Breast epithelium (tissue), 4 donors: ENCODE results near the gene KCTD15. TPM values are rescaled to one million over a fixed set of nuclear protein-coding genes. Genes with fewer than 3 reads are reported as not detected.
A peak's percentile ranks its signal among the peaks of the same experiment; 100 is the strongest.

Source experiments
- DNase-seq, 2 donors: peaks; one replicate each; pipeline ENCODE4 v3.0.0-alpha.2; 2019; ENCODE audit warnings: low spot score in 2 of 2
- H3K27ac ChIP-seq, 2 donors: fragments of 200-600 bp; sonication (generic) in 1 of 2; one replicate each; pipeline ENCODE4 v1.5.1; 2016 to 2019; ENCODE audit warnings: mild to moderate bottlenecking in 1 of 2
- H3K27me3 ChIP-seq, 2 donors: fragments of 200-600 bp; sonication (generic) in 1 of 2; one replicate each; pipeline versions ENCODE4 v1.5.1 to v1.6.0; 2017 to 2019; ENCODE audit warnings: control low read depth in 1 of 2, mild to moderate bottlenecking in 1 of 2
- H3K36me3 ChIP-seq: fragments of 200-600 bp; one replicate; pipeline ENCODE4 v1.5.1; 2019
- H3K4me1 ChIP-seq, 2 donors: fragments of 200-600 bp; sonication (generic); one replicate each; pipeline ENCODE4 v1.5.1; 2016 to 2019; ENCODE audit warnings: control low read depth in 1 of 2
- H3K4me3 ChIP-seq, 3 donors: fragments of 200-600 bp; sonication (generic); 1 replicate in 2 of 3; 2 replicates in 1 of 3; pipeline ENCODE4 v1.5.1; 2016 to 2019; ENCODE audit warnings: mild to moderate bottlenecking in 3 of 3, moderate library complexity in 2 of 3
- H3K9me3 ChIP-seq, 2 donors: fragments of 200-600 bp; sonication (generic) in 1 of 2; one replicate each; pipeline ENCODE4 v1.5.1; 2016 to 2019; ENCODE audit warnings: control low read depth in 1 of 2
- CTCF ChIP-seq, 3 donors: fragments of 450-650 bp; IDR thresholded peaks; one replicate each; pipeline ENCODE4 v1.5.1; 2016 to 2017; ENCODE audit warnings: antibody characterized with exemption in 3 of 3, mild to moderate bottlenecking in 3 of 3, moderate library complexity in 3 of 3
- POLR2A ChIP-seq: fragments of 450-650 bp; IDR thresholded peaks from one replicate; pipeline ENCODE4 v1.6.1; 2016; ENCODE audit warnings: antibody characterized with exemption, mild to moderate bottlenecking, moderate library complexity
- POLR2AphosphoS5 ChIP-seq, 3 donors: sonication (generic); formaldehyde crosslinking; IDR thresholded peaks; one replicate each; pipeline ENCODE4 v1.6.1; 2017; ENCODE audit warnings: antibody characterized with exemption in 3 of 3
- intact Hi-C: fragments of 100-400 bp; cut with DNase I; formaldehyde crosslinking; loops from one replicate; pipeline ENCODE4 v1.15.1; 2023; ENCODE audit warnings: low total_unique reads
- total RNA-seq, 3 donors: library from RNA; depleted of rRNA; stranded (reverse); fragments of >200 nt; gene quantifications; one replicate each; pipeline ENCODE4 v1.1.0, GENCODE V29; 2016

The KCTD15 gene
- total RNA-seq, 3 donors from 2014 or later: 14.6 to 52.4 (median 36.1) TPM

GRCh38 chr19:33804021-33804799 lies 7.5 kb downstream of the KCTD15 start:
- H3K27ac ChIP-seq: peak overlapping the region in 1 of 2 donors; percentile 4
- H3K4me1 ChIP-seq: no peaks in the 10 kb centered on the region
- TF ChIP-seq POLR2AphosphoS5 (IDR thresholded peaks at IDR 0.05) (no peak), POLR2A (no peak), CTCF (IDR thresholded peaks at IDR 0.05) (no peak)
- H3K36me3 ChIP-seq: no peaks in the 10 kb centered on the region
- DNase-seq: peak in 1 of 2 donors; percentile 52
- no peak overlapping the region for H3K4me3 ChIP-seq
- no peaks in the 10 kb centered on the region for H3K9me3 ChIP-seq
- no peaks in the 10 kb centered on the region for H3K27me3 ChIP-seq
- intact Hi-C loops: no loop called here

GRCh38 chr19:33805313-33805712 lies 8.6 kb downstream of the KCTD15 start:
- Histone ChIP-seq H3K4me3 (no peak overlapping the region), H3K9me3 (no peaks in the 10 kb centered on the region), H3K36me3 (no peaks in the 10 kb centered on the region), H3K4me1 (no peaks in the 10 kb centered on the region), H3K27me3 (no peaks in the 10 kb centered on the region), H3K27ac (no peak overlapping the region)
- DNase-seq: no peak
- TF ChIP-seq POLR2A: no peak
- no peak for TF ChIP-seq CTCF (IDR thresholded peaks at IDR 0.05)
- no peak for TF ChIP-seq POLR2AphosphoS5 (IDR thresholded peaks at IDR 0.05)
- intact Hi-C loops: no loop called here

- DNase-seq: no peak
- TF ChIP-seq POLR2A (no peak), CTCF (IDR thresholded peaks at IDR 0.05) (no peak), POLR2AphosphoS5 (IDR thresholded peaks at IDR 0.05) (no peak)
- H3K9me3 ChIP-seq: no peaks in the 10 kb centered on the region
- H3K27ac ChIP-seq: no peak overlapping the region
- H3K4me1 ChIP-seq: no peaks in the 10 kb centered on the region
- no peaks in the 10 kb centered on the region for H3K36me3 ChIP-seq
- intact Hi-C loops: no loop called here
- H3K4me3 ChIP-seq: no peak overlapping the region
- H3K27me3 ChIP-seq: no peaks in the 10 kb centered on the region
These were observed 9.3 kb downstream of the KCTD15 start for GRCh38 chr19:33805840-33806433.

DNA sequence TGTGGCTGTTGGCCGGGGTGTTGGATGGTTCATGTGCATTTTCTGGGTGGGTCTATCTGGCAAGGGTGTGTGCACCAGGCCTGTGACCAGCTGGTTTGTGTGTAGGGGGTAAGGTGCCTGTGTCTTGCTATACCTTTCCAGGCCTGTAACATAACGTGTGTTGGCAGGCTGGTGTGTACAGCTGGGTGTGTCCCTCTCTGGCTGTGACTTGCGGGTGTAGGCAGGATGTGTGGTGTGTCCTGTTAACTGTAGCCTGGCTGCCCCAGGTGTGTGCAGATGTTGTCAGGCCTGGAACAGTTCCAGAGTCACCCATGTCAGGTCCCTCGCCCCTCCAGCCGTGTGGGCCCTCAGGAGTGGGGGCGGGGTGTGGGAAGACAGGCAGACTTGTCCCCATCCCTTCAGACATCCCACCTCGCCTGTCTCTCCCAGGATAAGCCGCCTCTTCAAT lies 9.8 kb downstream of the KCTD15 start:
- no peak for DNase-seq
- intact Hi-C loops: no loop called here
- no peaks in the 10 kb centered on the region for H3K27me3 ChIP-seq
- TF ChIP-seq CTCF (IDR thresholded peaks at IDR 0.05): no peak
- TF ChIP-seq POLR2AphosphoS5 (IDR thresholded peaks at IDR 0.05): no peak
- TF ChIP-seq POLR2A: no peak
- H3K4me3 ChIP-seq: no peak overlapping the region
- H3K27ac ChIP-seq: no peak overlapping the region
- H3K4me1 ChIP-seq: no peaks in the 10 kb centered on the region
- no peaks in the 10 kb centered on the region for H3K9me3 ChIP-seq
- no peaks in the 10 kb centered on the region for H3K36me3 ChIP-seq

DNA sequence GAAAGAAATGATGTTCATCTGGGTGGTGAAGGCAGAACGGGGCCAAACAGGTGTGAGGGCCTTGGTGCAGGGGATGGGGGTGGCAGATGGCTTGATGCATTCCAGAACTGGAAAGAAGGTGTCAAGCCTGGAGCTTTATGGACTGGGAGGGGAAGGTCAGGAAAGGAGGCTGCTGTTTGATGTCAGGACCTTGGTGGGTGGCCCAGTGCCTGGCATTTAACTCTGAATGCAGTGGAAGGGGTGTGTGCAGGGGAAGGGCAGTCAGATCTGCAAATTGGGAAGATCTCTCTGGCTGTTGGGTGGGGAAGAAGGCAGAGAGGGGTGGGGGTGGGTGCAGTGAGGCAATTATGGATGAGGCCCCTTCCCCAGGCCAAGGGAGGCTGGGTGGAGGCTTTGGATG lies 11.7 kb downstream of the KCTD15 start:
- H3K36me3 ChIP-seq: no peaks in the 10 kb centered on the region
- intact Hi-C loops: no loop called here

More for the DNA sequence above, 11.7 kb downstream of the KCTD15 start:
- no peak overlapping the region for H3K4me3 ChIP-seq
- no peaks in the 10 kb centered on the region for H3K27me3 ChIP-seq
- DNase-seq: no peak
- no peaks in the 10 kb centered on the region for H3K9me3 ChIP-seq
- no peak overlapping the region for H3K27ac ChIP-seq
- H3K4me1 ChIP-seq: no peaks in the 10 kb centered on the region
- TF ChIP-seq CTCF (IDR thresholded peaks at IDR 0.05): no peak
- TF ChIP-seq POLR2A: no peak
- TF ChIP-seq POLR2AphosphoS5 (IDR thresholded peaks at IDR 0.05): no peak
